ENCODE results near the gene RFX3.
A peak's percentile ranks its signal among the peaks of the same experiment; 100 is the strongest.

Gene RFX3

DNA sequence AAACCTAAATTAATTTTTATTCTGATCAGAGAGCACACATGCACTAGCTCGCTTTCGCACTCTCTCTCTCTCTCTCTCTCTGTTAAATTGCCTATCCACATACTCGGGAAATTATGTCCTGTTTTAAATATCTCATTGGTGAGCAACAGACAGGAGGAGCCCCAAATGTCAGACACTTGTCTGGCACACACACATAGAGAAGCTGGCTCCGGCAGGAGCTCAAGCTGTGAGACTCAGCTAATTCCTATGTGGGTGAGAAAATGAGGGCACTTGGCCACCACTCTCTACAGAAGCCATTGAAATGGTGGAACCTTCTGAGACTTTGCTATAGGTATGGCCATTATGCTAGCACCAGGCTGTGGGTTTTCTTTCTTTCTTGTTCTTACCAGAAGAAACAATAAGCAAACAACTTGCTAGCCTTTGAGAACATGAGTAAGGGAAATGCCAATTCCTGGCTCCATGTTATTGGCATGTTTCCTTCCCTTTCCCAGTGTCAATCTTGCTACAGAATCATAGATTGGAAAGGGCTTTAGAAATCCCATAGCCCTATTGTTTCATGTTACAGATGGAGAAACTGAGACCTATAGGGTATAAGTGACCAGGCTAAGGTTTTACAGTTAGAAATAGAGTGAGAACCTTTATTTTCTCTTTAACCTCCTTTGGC lies 9.0 kb downstream of the RFX3 start:
- intact Hi-C loops (cut with DNase I), result no loop called here
- peak in 1 of 10 donors; percentile 25 for DNase-seq

DNA sequence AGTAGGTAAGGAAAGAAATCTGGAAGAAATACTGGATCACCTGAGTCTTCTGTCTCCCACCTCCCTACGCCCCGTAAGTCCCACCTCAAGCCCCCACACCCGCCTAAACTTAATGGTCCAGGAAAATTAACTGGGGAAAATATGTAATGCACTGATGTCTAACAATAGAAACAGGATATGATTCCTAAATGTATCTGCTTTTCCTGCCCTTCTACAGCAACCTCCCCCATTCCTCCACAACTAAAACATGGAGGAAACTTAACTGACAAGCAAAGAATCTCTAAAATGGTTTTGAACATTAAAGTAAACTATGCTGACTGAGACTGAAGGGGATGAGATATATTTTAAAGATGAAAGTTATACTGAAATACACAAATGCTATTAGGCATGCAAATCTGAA lies 10.4 kb downstream of the RFX3 start:
- intact Hi-C loops (cut with DNase I), result no loop called here
- no peak for DNase-seq

DNA sequence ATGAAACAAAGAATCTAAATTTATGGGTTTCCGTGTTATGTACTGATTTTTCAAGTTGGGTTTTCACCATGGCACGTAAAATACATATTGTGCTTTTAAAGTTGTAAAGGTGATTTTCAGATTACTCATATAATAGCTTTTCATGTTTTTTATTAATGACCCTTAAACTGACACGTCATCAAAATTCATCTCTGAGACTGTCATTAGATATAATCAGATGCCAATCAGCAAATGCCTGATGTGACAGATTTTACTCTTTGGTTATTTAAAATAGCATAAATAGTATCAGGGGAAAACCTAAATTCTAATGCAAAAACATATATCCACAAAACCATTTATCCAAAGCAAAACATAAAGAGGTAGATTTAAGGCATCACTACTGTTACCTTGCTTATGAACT lies 11.0 kb downstream of the RFX3 start:
- no peak for DNase-seq
- intact Hi-C loops (cut with DNase I), result no loop called here

DNA sequence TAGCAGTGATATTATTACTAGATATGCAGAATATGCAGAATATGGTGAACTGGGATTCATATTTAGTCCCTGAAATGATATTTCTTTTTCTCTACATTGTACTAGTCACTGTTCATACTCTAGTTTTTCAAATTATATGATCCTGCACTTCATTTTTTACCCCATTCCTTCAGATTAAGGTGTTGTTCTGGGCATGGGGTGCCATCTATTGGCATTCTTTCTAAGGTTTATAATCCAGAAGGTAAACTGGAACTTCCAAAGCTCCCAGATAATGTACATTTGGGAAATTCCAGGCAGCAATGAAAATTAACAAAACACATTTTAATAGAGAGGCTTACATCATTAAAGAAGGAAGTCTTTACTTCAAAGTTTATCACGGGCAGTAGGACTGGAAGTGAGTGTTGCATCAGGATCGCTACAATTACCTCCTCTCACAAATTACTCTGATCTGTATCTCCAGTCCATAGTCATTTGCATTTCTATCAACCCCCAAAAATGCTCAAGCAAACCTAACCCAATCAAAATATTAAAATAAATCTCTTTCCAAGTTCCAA lies 12.5 kb downstream of the RFX3 start:
- DNase-seq, result no peak
- intact Hi-C loops (cut with DNase I), result no loop called here

DNA sequence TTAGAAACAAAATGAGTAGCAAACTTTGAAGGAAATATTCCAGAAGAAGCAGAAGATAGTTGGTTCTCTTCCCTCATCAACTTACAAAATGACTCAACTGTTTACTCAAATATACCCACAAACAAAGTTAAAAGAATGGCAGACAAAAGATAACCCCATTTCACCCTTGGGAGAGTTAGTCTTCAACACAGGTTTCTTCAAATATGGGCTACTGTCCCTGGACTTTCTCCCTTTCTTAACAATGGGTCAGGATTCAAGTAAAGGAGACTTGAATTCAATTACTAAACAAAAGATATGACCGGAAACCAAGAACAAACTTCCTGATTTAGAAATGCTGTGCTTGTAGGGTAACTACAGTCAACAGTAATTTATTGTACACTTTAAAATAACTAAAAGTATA lies 14.2 kb downstream of the RFX3 start:
- DNase-seq, result no peak
- intact Hi-C loops (cut with DNase I), result no loop called here

DNA sequence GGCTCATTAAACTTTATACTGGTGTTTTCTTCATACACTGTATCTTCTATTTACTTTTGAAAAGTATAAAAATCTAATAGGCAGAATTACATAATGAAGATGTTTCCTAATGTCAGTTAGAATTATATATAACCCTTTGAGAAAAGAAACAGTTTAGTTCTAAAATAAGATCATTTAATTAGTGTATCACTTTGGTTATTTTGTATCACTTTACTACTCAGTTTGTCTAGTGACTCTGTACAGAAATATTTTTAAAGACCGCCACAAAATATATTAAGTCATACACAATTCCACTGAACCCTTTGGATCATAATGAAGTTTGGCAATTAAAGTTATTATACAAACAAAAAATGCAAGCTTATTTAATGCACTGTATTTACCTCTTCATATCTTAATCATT lies 15.0 kb downstream of the RFX3 start:
- intact Hi-C loops (cut with DNase I), result no loop called here
- DNase-seq, result no peak

DNA sequence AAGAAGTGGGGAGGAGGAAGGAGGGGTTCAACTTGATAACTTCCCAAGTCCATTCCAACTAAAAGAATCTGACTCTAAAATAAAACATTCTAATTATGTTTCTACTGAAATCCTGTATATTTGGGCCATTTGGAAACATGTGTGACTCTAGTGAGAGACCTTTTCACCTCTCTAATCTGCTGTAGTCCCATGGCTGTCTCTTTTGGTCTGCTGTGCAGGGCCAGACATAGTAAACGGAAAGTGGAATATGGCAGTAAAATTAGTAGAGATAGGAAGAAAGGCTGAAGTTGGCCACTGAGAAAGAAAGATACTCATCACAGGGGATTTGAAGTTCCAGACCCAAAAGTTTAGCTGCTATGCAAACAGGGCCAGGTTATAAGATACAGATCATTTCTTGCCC lies 15.9 kb downstream of the RFX3 start:
- intact Hi-C loops (cut with DNase I), result no loop called here
- no peak for DNase-seq

DNA sequence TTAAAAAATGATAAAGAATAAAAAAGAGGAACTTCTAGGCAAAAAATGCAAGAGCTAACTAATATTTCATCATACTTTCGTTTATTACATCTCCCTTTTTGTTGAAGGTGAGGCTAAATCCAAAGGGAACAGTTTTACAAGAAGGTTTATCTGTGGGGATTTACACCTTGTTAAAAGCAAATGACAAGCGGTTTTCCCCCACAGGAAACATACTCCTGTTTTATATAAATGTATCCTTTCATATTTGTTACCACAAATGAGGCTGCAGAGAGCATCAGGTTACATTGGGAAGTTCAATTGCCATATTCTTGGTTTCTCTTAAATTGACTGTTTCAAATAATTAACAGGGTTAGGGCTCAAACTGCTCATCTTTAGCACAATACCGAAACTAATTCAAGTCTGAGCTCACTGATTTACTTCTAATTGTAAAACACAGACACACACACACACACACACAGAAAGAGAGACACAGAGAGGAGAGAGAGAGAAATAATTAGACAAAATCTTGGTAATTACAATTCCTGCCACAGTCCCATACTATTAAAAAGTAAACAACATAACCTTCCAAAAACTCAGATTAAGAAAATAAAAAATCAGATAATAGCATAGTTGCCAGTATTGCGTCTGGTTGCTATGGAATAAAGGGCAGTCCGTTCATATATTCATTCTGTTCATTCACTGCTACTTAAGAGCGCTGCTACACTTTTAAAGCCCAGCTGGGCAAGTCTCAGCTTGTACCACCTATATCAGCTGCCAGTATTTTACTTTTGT lies 17.1 kb downstream of the RFX3 start:
- intact Hi-C loops (cut with DNase I), result no loop called here
- DNase-seq, result no peak

DNA sequence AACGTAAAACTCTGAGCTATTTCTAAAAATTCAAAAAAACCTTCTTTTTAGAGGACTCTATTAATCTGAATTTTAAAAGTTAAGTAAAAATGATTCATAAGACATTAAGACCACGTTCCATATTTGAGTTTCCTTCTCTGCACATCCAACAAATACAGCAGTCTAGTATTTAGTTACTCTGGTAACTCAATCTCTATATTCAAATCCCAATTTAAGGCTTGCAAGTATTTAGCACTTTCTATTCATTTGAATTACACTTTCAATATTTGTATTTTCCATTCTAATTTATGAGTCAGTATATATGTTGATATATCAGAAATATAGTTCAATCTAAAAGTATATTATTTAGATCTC lies 17.7 kb downstream of the RFX3 start:
- intact Hi-C loops (cut with DNase I), result no loop called here
- DNase-seq, result no peak

DNA sequence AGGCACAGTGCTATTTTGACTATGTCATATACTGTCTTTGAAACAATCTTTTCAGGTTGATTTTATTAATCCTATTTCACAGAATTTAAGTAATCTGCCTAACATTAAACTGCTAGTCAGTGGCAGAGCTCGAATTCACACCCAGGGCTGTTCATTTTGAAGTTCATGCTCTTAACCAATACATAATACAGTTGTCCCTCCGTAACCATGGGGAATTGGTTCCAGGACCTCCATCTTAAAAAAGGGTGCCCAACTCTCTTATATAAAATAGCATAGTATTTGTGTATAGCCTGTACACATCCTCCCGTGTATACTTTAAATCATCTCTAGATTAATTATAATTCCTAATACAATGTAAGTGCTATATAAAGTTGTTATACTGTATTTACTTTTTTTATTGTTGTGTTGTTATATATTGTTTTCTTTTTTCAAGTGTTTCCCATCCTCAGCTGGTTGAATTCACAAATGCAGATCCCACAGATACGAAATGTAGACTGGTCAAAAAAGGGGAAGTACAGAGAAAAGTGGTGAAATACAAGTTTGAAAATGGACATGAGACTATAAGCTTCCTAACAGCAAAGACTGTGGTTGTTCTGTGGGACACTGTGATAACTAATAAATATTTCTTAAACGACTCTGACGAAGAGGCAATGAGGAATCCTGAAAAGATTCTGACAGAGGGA lies 18.3 kb downstream of the RFX3 start:
- DNase-seq, result no peak
- intact Hi-C loops (cut with DNase I), result no loop called here

DNA sequence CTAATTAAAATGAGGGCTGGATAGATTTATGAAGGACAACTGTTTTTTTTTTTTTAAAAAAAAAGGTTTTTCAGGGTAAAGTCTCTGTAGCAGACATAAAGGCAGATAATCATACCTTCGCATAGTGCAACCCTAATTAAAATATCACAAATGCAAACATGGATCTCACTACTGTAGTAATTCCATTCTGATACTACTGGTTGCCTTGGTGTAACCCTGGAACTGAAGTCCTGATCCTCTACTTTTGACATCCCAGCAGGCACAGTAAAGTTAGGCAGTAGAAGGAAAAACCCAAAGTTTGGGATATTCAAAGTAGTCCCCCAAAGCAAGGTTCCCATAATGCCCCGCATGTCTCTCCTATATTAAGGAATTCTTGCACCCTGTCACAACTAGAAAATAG lies 19.6 kb downstream of the RFX3 start:
- no peak for DNase-seq

DNA sequence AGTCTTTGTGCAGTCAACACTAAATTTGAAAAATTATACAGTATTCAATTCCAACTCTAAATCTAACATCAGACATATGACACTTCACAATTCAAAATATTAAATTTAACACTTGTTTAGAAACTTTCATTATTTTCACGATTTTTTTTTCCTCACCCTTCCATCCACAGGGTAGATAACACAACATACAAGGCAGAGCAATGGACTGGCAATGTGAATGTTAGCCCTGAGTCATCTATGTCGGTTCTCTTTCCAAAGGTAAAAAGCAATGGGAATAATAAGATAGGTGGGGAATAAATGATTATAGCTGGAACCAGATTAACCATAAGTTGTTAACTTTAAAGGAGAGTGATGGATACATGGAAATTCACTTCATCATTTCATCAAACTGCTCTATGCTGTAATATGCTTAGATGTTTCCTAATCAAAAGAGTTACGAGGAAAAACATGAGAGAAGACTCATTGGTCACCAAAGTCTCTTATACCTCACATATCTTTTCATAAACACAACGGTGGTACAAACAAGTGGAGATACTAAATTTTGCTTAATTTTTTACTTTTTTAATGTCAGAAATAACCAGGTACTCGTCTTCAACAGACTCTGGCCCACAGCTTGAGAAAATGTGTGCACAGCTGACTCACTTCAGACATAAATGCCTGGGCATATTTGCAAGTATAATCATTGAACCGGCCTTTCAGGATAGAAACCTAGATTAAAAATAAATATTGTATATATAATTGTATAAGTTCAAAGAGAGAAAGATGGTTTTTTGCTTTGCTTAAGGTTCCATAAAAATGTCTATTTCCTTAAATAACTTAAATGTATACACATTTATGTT lies 23.0 kb downstream of the RFX3 start:
- DNase-seq, result no peak
- intact Hi-C loops (cut with DNase I), result no loop called here

More for the DNA sequence above, 19.6 kb downstream of the RFX3 start:
- intact Hi-C loops (cut with DNase I), result no loop called here

DNA sequence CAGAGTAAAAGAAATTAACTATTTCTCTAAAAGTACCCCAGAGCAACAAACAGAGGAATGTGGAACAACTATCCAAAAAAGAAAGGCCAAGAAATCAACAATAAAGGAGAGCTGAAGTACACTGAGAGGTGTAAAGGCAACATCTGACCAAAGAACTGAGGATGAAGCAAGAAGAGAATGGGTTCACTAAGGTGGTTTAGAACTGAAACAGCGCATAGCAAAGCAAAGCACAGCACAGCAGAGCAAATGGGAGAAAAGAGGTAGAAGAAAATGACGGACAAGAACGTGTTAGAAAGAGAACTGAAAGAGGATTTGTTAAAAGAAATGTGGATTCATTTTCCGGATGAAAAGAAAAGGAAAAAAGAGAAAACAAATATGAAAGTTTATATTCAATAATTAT lies 25.8 kb downstream of the RFX3 start:
- DNase-seq, result no peak
- intact Hi-C loops (cut with DNase I), result no loop called here

DNA sequence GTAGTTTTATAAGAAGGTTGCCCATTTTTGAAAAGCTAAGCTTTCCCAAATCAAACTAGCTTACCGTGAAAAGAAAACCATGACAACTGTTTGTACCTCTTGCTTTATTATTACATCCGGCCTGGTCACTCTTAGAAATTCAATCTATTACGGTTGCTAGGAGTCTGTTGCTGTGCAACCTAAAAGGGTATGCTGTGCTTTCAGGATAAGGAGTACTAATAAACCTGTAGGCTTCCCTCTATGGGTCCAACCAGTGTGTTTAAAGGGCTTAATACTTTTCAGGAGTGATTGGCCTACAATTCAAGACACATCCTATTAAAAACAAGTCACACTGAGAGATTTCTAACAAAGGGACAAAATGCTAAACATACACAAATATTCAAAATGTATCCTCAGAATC lies 27.1 kb downstream of the RFX3 start:
- DNase-seq, result no peak
- intact Hi-C loops (cut with DNase I), result no loop called here

DNA sequence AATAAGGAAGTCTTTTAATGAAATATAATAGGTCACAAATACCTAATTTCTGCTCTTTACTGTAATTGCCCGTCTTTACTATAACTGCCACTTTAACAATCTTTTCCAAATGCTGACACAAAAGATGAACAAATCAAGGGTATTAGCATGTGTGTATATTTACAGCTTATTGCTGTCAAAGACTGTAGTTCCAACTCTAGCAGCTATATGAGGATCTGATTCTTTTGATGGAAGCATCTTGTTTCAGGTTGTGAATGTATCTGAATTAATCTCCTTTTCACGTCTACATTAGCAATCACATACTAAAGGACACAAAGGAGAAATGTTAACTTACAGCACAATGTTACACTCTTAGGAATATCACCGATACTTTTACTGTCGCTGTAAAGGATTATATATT lies 27.9 kb downstream of the RFX3 start:
- no peak for DNase-seq

DNA sequence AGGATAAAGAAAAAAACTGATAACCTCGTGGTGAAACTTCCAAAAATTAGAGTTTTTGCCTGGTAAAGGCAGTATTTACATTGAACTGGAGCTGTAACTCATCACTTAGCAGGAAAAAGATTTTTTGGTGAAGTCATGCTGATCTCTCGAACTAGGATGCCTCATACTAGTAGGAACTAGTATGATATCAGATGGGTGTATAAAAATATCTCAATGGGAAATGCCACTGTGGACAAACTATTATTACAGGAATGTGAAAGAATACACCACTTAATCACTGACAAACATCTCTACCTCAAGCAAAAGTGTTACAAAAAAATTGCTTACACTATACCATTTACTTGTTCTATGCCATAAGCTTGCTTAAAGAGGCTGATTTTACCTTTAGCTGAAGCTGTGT lies 28.4 kb downstream of the RFX3 start:
- intact Hi-C loops (cut with DNase I), result no loop called here
- DNase-seq, result no peak

More for the DNA sequence above, 27.9 kb downstream of the RFX3 start:
- intact Hi-C loops (cut with DNase I), result no loop called here

DNA sequence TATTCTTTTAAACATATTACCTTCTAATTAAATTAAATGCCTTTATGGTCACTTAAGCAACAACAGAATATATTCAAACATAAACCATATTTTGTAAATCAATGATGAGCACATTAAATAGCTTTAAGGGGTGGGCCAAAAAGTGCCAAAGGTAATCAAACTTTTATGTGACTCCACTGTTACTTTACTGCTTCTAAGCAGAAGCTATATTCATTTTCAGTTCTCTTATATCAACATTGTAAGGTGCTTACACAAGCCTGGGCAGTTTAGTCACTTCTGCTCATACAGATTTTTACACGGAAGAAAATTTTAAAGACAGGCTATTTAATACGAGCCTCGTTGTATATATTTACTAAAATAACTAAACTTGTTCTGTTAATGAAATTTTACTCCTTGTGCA lies 29.9 kb downstream of the RFX3 start:
- DNase-seq, result no peak
- intact Hi-C loops (cut with DNase I), result no loop called here

DNA sequence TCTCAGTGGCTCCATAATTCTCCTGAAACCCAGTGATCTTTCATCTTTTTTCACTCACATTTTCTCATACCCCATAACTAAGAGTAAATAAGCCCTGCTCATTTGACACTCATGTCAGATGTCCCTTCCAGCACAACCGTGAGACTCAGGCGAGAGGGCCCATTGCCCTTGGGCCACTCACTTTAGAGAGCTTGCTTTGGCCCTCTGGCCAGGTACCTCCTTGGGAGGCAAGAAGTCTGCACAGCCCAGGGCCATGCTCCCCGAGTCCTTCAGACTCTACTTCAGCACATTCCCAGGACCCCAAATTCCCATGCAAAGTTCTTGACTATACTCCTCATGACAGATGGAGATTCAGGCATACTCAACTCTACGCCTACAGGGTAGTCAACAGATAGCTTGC lies 33.6 kb downstream of the RFX3 start:
- peak in 1 of 10 donors; percentile 65 for DNase-seq
- intact Hi-C loops (cut with DNase I), result no loop called here

DNA sequence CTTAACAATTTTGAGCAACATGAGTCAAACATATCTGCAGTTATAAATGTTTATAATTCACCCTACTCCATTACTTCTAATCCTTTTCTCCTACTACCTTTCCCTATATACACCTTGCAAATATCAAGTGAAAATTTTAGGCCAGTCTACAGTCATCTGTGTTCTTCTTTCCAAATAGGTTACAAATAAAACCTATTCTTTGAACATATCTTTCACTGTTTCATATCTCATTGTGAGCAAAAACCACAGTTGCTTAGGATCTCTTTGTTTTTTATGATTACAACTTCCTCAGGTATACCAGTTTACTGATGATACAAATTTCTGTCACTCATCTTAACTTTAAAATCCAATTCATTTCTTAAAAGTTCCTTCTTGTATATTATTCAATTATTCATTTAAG lies 34.4 kb downstream of the RFX3 start:
- DNase-seq, result no peak
- intact Hi-C loops (cut with DNase I), result no loop called here

DNA sequence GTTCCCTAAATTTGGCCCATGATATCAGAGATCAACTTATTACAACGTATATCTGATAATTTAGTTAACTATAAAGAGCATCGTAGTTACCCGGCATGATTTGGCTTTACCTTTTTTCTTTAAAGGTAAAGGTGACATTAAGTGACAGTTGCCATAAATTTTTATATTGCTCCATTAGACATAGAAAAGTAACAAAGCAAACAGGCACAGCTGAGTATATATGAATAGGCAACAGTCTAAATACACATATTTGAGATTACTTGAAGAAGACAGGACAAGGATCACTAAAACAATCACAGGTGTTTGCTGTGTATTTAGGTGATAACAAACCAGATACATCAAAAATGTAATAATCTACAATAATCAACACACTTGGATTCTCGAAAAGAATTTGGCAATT lies 34.8 kb downstream of the RFX3 start:
- intact Hi-C loops (cut with DNase I), result no loop called here
- no peak for DNase-seq

DNA sequence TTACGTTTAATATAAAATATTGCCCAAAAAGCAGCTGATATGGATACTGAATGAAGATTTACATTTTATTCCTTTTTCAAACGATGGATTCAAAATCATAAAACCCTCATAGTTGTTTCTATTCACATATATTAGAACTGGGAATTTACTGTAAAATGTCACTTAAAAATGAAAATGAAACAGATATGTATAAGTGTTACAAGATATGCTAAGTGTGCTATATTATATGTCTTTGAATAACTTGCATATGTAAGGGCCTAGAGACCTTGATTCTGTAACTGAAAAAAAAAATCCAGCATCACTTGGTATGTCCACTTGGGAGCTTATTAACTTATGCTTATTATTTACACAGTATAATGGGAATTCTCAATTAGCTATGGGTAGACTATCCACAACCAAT lies 43.2 kb downstream of the RFX3 start:
- intact Hi-C loops (cut with DNase I), result no loop called here
- no peak for DNase-seq

Measured in posterior cingulate gyrus (tissue), 11 donors.